Gastrocnemius medialis (tissue), 4 donors: ENCODE data around the gene CYSRT1.

ENCODE experiments used
- CTCF ChIP-seq, 5 experiments: fragments of 450-650 bp in 3 of 5; fragments of 200-600 bp in 2 of 5; sonication (generic) in 2 of 5; IDR thresholded peaks in 4 of 5; conservative IDR thresholded peaks in 1 of 5; 1 replicate in 4 of 5; 2 replicates in 1 of 5; pipeline ENCODE4 v1.5.1; 2016 to 2019; ENCODE audit warnings: antibody characterized with exemption in 5 of 5, mild to moderate bottlenecking in 3 of 5, moderate library complexity in 3 of 5
- POLR2A ChIP-seq, 2 donors: fragments of 450-650 bp; IDR thresholded peaks; one replicate each; pipeline ENCODE4 v1.6.1; 2017; ENCODE audit warnings: antibody characterized with exemption in 2 of 2, mild to moderate bottlenecking in 2 of 2, moderate library complexity in 2 of 2

- no peak for TF ChIP-seq CTCF (IDR thresholded peaks at IDR 0.05 in 4 of 5, conservative IDR thresholded peaks at IDR 0.05 in 1 of 5)
- TF ChIP-seq POLR2A (IDR thresholded peaks at IDR 0.05) = no peak
Observed at GRCh38 chr9:137192448-137192780, 32.6 kb upstream of the CYSRT1 start.
